H9 (cell line): Measurements from ENCODE around the gene EPB41L5. TPM values are rescaled to one million over a fixed set of nuclear protein-coding genes. Genes with fewer than 3 reads are reported as not detected.

Experiments used
- DNase-seq: peaks from one replicate; pipeline ENCODE4 v3.0.0-alpha.2; 2017
- H2AFZ ChIP-seq: one replicate; pipeline ENCODE4 v1.6.1; 2013; ENCODE audit warnings: mild to moderate bottlenecking, low read length, control low read depth, moderate library complexity
- H2AK5ac ChIP-seq: 2 replicates; pipeline ENCODE4 v1.6.1; 2013; ENCODE audit warnings: low read length, control low read depth, mixed read lengths; ENCODE audit not compliant: insufficient read length
- H2BK120ac ChIP-seq: one replicate; pipeline ENCODE4 v1.6.1; 2013; ENCODE audit warnings: low read depth, mild to moderate bottlenecking, low read length, control low read depth, inconsistent platforms; ENCODE audit not compliant: poor library complexity, severe bottlenecking
- H2BK12ac ChIP-seq: 2 replicates; pipeline ENCODE4 v1.6.1; 2013; ENCODE audit warnings: low read length, control low read depth, mixed read lengths, low read depth; ENCODE audit not compliant: insufficient read length
- H2BK15ac ChIP-seq: 2 replicates; pipeline ENCODE4 v1.6.1; 2013; ENCODE audit warnings: low read depth, low read length, control low read depth
- H2BK20ac ChIP-seq: one replicate; pipeline ENCODE4 v1.6.1; 2013; ENCODE audit warnings: low read depth, mild to moderate bottlenecking, low read length, control low read depth, inconsistent platforms; ENCODE audit not compliant: poor library complexity, severe bottlenecking
- H2BK5ac ChIP-seq: 2 replicates; pipeline ENCODE4 v1.6.1; 2013; ENCODE audit warnings: low read length, control low read depth, mixed read lengths; ENCODE audit not compliant: insufficient read length
- H3K14ac ChIP-seq: 2 replicates; pipeline ENCODE4 v1.6.1; 2013; ENCODE audit warnings: low read length, control low read depth; ENCODE audit not compliant: insufficient read depth
- H3K18ac ChIP-seq: 2 replicates; pipeline ENCODE4 v1.6.1; 2013; ENCODE audit warnings: low read depth, mild to moderate bottlenecking, mixed read lengths, low read length, control low read depth; ENCODE audit not compliant: insufficient read length
- H3K23ac ChIP-seq: 2 replicates; pipeline ENCODE4 v1.6.1; 2013; ENCODE audit warnings: low read length, control low read depth, mixed read lengths, low read depth; ENCODE audit not compliant: insufficient read length
- H3K23me2 ChIP-seq: 2 replicates; pipeline ENCODE4 v1.6.1; 2013; ENCODE audit warnings: low read depth, mild to moderate bottlenecking, mixed read lengths, low read length, control low read depth; ENCODE audit not compliant: insufficient read length, poor library complexity, severe bottlenecking
- H3K27ac ChIP-seq: 2 replicates; pipeline ENCODE4 v1.5.1; 2013; ENCODE audit warnings: low read length, control low read depth, mixed read lengths, low read depth; ENCODE audit not compliant: insufficient read length
- H3K27me3 ChIP-seq: 2 replicates; pipeline ENCODE4 v1.6.1; 2013; ENCODE audit warnings: low read length, control low read depth, inconsistent platforms; ENCODE audit not compliant: insufficient read depth
- H3K4ac ChIP-seq: 2 replicates; pipeline ENCODE4 v1.6.1; 2013; ENCODE audit warnings: low read depth, mild to moderate bottlenecking, control low read depth, inconsistent platforms, low read length, moderate library complexity
- H3K4me1 ChIP-seq: 2 replicates; pipeline ENCODE4 v1.6.1; 2013; ENCODE audit warnings: low read length, control low read depth, inconsistent platforms; ENCODE audit not compliant: insufficient read depth
- H3K4me2 ChIP-seq: 2 replicates; pipeline ENCODE4 v1.6.1; 2013; ENCODE audit warnings: low read length, control low read depth, mixed read lengths; ENCODE audit not compliant: insufficient read length, insufficient read depth
- H3K56ac ChIP-seq: 2 replicates; pipeline ENCODE4 v1.6.1; 2013; ENCODE audit warnings: low read depth, mild to moderate bottlenecking, mixed read lengths, low read length, control low read depth; ENCODE audit not compliant: insufficient read length
- H3K79me1 ChIP-seq: 2 replicates; pipeline ENCODE4 v1.6.1; 2013; ENCODE audit warnings: low read depth, mild to moderate bottlenecking, moderate library complexity, low read length, control low read depth, inconsistent platforms; ENCODE audit not compliant: insufficient read depth, poor library complexity, severe bottlenecking
- H3K79me2 ChIP-seq: 2 replicates; pipeline ENCODE4 v1.6.1; 2013; ENCODE audit warnings: low read length, control low read depth, inconsistent platforms; ENCODE audit not compliant: insufficient read depth
- H3K9ac ChIP-seq: 2 replicates; pipeline ENCODE4 v1.6.1; 2013; ENCODE audit warnings: low read length, control low read depth, mixed read lengths; ENCODE audit not compliant: insufficient read length; ENCODE audit errors: extremely low read depth
- H3K9me3 ChIP-seq: one replicate; pipeline ENCODE4 v1.6.1; 2013; ENCODE audit warnings: low read depth, low read length, inconsistent platforms; ENCODE audit not compliant: control insufficient read depth
- H3T11ph ChIP-seq: one replicate; pipeline ENCODE4 v1.6.1; 2013; ENCODE audit warnings: mild to moderate bottlenecking, low read length, control low read depth, inconsistent platforms
- H4K20me1 ChIP-seq: one replicate; pipeline ENCODE4 v1.6.1; 2013; ENCODE audit not compliant: control insufficient read depth, insufficient read length, insufficient read depth
- H4K5ac ChIP-seq: 2 replicates; pipeline ENCODE4 v1.6.1; 2013; ENCODE audit warnings: low read depth, mild to moderate bottlenecking, mixed read lengths, low read length, control low read depth; ENCODE audit not compliant: insufficient read length
- H4K8ac ChIP-seq: replicated peaks from 2 replicates; pipeline ENCODE4 v1.6.1; 2013; ENCODE audit warnings: low read length, control low read depth, mixed read lengths, low read depth; ENCODE audit not compliant: insufficient read length
- H4K91ac ChIP-seq: 2 replicates; pipeline ENCODE4 v1.6.1; 2013; ENCODE audit warnings: low read depth, mild to moderate bottlenecking, moderate library complexity, mixed read lengths, low read length, control low read depth; ENCODE audit not compliant: insufficient read length
- H3K27ac Mint-ChIP-seq, 3 experiments: 2 replicates in 2 of 3; 3 replicates in 1 of 3; pipeline ENCODE4 v1.8.0; 2020 to 2021; ENCODE audit warnings: mixed read lengths in 3 of 3, mild to moderate bottlenecking in 1 of 3, moderate library complexity in 1 of 3
- H3K27me3 Mint-ChIP-seq: 2 replicates; pipeline ENCODE4 v1.8.0; 2021; ENCODE audit warnings: low read depth, mild to moderate bottlenecking, moderate library complexity, mixed read lengths
- H3K36me3 Mint-ChIP-seq, 3 experiments: 2 replicates in 2 of 3; 3 replicates in 1 of 3; pipeline ENCODE4 v1.8.0; 2020 to 2021; ENCODE audit warnings: low read depth in 3 of 3, mixed read lengths in 3 of 3; ENCODE audit not compliant: insufficient read depth in 1 of 3
- H3K4me1 Mint-ChIP-seq, 2 experiments: 2 replicates each; pipeline ENCODE4 v1.8.0; 2020; ENCODE audit warnings: mixed read lengths in 2 of 2
- H3K4me3 Mint-ChIP-seq, 2 experiments: 2 replicates in 1 of 2; 3 replicates in 1 of 2; pipeline ENCODE4 v1.8.0; 2020 to 2021; ENCODE audit warnings: mild to moderate bottlenecking in 2 of 2, mixed read lengths in 2 of 2, moderate library complexity in 1 of 2
- H3K9me3 Mint-ChIP-seq, 2 experiments: 2 replicates in 1 of 2; 3 replicates in 1 of 2; pipeline ENCODE4 v1.8.0; 2020; ENCODE audit warnings: mild to moderate bottlenecking in 2 of 2, mixed read lengths in 2 of 2, moderate library complexity in 1 of 2
- WGBS: extraction: QIAGEN DNeasy Blood & Tissue Kit; methylation state at CpG from one replicate; pipeline ENCODE4 v1.1.7; 2013; ENCODE audit warnings: missing lambda C conversion rate, low lambda C conversion rate, mixed read lengths; ENCODE audit not compliant: insufficient read length; ENCODE audit errors: extremely low coverage; 5-methylcytosine and 5-hydroxymethylcytosine counted together
- total RNA-seq: library from RNA; stranded (reverse); gene quantifications from 2 replicates; pipeline ENCODE4 v1.2.1, GENCODE V29; 2021
- TF ChIP-seq, protein P1 (sequence below): fragments of 200-600 bp; sonication (generic); conservative IDR thresholded peaks from 3 replicates; pipeline ENCODE4 v1.8.0; 2021; ENCODE audit warnings: antibody characterized with exemption, mild to moderate bottlenecking

The EPB41L5 gene
- total RNA-seq, 1 experiment from 2014 or later = 40.4 TPM

DNA sequence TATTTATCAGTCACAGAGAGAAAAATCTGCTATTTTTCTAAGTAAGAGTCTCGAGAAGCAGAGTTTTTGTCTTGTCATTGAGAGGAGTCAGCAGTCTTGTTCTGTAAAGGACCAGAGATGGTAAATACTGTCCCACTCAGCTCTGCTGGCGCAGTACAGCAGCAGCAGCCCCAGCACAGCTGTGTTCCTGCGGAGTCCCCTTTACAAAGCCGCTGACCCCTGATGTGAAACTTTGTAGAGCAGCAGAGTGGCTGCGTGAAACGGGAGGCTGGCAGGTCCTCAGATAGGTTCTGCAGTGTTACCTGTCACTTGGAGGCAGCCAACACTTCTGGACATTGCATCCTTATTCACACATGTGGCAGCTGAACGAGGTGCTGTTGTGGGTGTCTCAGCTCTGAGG lies 165.1 kb downstream of the EPB41L5 start:
- H3K27ac Mint-ChIP-seq = no peak overlapping the region
- Histone ChIP-seq H2AFZ (no peak overlapping the region), H3K18ac (no peak overlapping the region), H4K5ac (no peak overlapping the region), H3K23me2 (no peaks in the 10 kb centered on the region), H2BK12ac (no peak overlapping the region), H3K79me1 (no peaks in the 10 kb centered on the region), H3T11ph (no peak overlapping the region), H3K4ac (no peak overlapping the region), H2BK120ac (no peak overlapping the region), H3K56ac (no peak overlapping the region), H3K4me2 (no peak overlapping the region), H3K9ac (no peak overlapping the region), H2BK5ac (no peak overlapping the region), H3K14ac (no peak overlapping the region), H3K79me2 (no peaks in the 10 kb centered on the region), H4K20me1 (no peaks in the 10 kb centered on the region), H2BK20ac (no peak overlapping the region), H2AK5ac (no peak overlapping the region), H4K8ac (no peak overlapping the region), H3K23ac (no peak overlapping the region), H3K9me3 (no peaks in the 10 kb centered on the region), H4K91ac (no peak overlapping the region), H3K4me1 (peaks cover 4% of the 10 kb centered on the region), H3K27ac (no peak overlapping the region), H3K27me3 (no peaks in the 10 kb centered on the region), H2BK15ac (no peak overlapping the region)
- no peaks in the 10 kb centered on the region for H3K27me3 Mint-ChIP-seq
- H3K36me3 Mint-ChIP-seq = peaks cover 0 to 4% (median 1%) of the 10 kb centered on the region in 3 experiments; a peak in 3 of 7 replicates
- DNase-seq = no peak
- H3K9me3 Mint-ChIP-seq = no peaks in the 10 kb centered on the region; a peak in 1 of 5 replicates
- H3K4me1 Mint-ChIP-seq = peaks cover 16 to 27% of the 10 kb centered on the region in 2 experiments
- TF ChIP-seq, protein P1, sequence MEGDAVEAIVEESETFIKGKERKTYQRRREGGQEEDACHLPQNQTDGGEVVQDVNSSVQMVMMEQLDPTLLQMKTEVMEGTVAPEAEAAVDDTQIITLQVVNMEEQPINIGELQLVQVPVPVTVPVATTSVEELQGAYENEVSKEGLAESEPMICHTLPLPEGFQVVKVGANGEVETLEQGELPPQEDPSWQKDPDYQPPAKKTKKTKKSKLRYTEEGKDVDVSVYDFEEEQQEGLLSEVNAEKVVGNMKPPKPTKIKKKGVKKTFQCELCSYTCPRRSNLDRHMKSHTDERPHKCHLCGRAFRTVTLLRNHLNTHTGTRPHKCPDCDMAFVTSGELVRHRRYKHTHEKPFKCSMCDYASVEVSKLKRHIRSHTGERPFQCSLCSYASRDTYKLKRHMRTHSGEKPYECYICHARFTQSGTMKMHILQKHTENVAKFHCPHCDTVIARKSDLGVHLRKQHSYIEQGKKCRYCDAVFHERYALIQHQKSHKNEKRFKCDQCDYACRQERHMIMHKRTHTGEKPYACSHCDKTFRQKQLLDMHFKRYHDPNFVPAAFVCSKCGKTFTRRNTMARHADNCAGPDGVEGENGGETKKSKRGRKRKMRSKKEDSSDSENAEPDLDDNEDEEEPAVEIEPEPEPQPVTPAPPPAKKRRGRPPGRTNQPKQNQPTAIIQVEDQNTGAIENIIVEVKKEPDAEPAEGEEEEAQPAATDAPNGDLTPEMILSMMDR = no peak
- WGBS = no CpG with 5 or more reads among the region's 7 CpGs
- no peak overlapping the region for H3K4me3 Mint-ChIP-seq
